H1 (cell line): ENCODE results near the gene AGBL4. TPM values are rescaled to one million over a fixed set of nuclear protein-coding genes. Genes with fewer than 3 reads are reported as not detected.

Source experiments
- HDAC2 ChIP-seq, 2 experiments: fragments of 300-600 bp in 1 of 2; sonication (generic) in 1 of 2; IDR thresholded peaks; 2 replicates each; pipeline ENCODE4 v1.6.1; 2011 to 2012; ENCODE audit warnings: low read depth in 2 of 2, low read length in 2 of 2, mild to moderate bottlenecking in 2 of 2, moderate library complexity in 2 of 2, borderline replicate concordance in 1 of 2, inconsistent platforms in 1 of 2
- RNF2 ChIP-seq: fragments of 200-900, 300-1000 bp; sonication (generic); IDR thresholded peaks from 2 replicates; pipeline ENCODE4 v1.7.1; 2016; ENCODE audit warnings: borderline replicate concordance, low read depth, mild to moderate bottlenecking, antibody characterized with exemption, low read length; ENCODE audit not compliant: poor library complexity, severe bottlenecking; ENCODE audit errors: missing control alignments
- SP4 ChIP-seq: IDR thresholded peaks from 2 replicates; pipeline ENCODE4 v1.6.1; 2012; ENCODE audit warnings: low read length, inconsistent platforms
- polyA plus RNA-seq, 7 experiments: library from polyadenylated mRNA; depleted of rRNA in 3 of 7; stranded (reverse) in 5 of 7; unstranded in 2 of 7; fragments of >200 nt in 5 of 7; fragments of 200-250 nt in 2 of 7; gene quantifications; 1 replicate in 5 of 7; 2 replicates in 1 of 7; 4 replicates in 1 of 7; pipeline versions ENCODE4 v1.2.1 to v1.2.3, GENCODE V29; 2011 to 2013; ENCODE audit warnings: missing spikeins in 2 of 7, mixed read lengths in 2 of 7
- total RNA-seq: library from RNA; stranded (reverse); fragmentation: NEBNext Ultra II Directional; extraction: Animal tissue kit (Norgen Biotek cat#: 25700); gene quantifications from 2 replicates; pipeline ENCODE4 v1.2.1, GENCODE V29; 2021

AGBL4 gene
- total and polyA plus RNA-seq, 2 of the 8 experiments (the other 6 are each of a cell fraction or from before 2014, with no cell fraction given), result 0.41 to 0.45 TPM

- TF ChIP-seq RNF2, result no peak
- TF ChIP-seq SP4, result no peak
- no peak for TF ChIP-seq HDAC2 (IDR thresholded peaks at IDR 0.05; ENCODE audit: borderline replicate concordance in 1 of 2, low read depth in 2 of 2, low read length in 2 of 2)
Observed at GRCh38 chr1:48823168-48823567, 1200.6 kb downstream of the AGBL4 start (continued).
